Loucy (cell line): Measurements from ENCODE around the gene AMELY.
"Not testable (repeated sequence)": the region's sequence is repeated elsewhere in the genome, so short reads cannot be mapped to it uniquely, and the experiment has no call there.

ENCODE experiments used
- H2AFZ ChIP-seq: fragments of 200-600 bp; sonication (generic); 2 replicates; pipeline ENCODE4 v1.6.0; 2016; ENCODE audit warnings: antibody characterized with exemption, mild to moderate bottlenecking, low read length, moderate library complexity
- H3F3A ChIP-seq: fragments of 200-600 bp; 2 replicates; pipeline ENCODE4 v1.6.0; 2016; ENCODE audit warnings: antibody characterized with exemption, low read depth, mild to moderate bottlenecking
- H3K27me3 ChIP-seq: fragments of 200-600 bp; sonication (generic); 2 replicates; pipeline ENCODE4 v1.6.1; 2014; ENCODE audit warnings: low read length, mild to moderate bottlenecking; ENCODE audit not compliant: insufficient read depth, poor library complexity, severe bottlenecking
- H3K36me3 ChIP-seq: fragments of 200-600 bp; sonication (generic); 2 replicates; pipeline ENCODE4 v1.6.1; 2016; ENCODE audit warnings: low read length; ENCODE audit not compliant: insufficient read depth
- H3K4me1 ChIP-seq: fragments of 200-600 bp; sonication (generic); 2 replicates; pipeline ENCODE4 v1.5.1; 2014; ENCODE audit warnings: low read length, mild to moderate bottlenecking; ENCODE audit not compliant: insufficient read depth, poor library complexity, severe bottlenecking
- H3K4me2 ChIP-seq: fragments of 200-600 bp; sonication (generic); 2 replicates; pipeline ENCODE4 v1.6.0; 2014; ENCODE audit warnings: antibody characterized with exemption, low read length, low read depth, mild to moderate bottlenecking; ENCODE audit not compliant: poor library complexity, severe bottlenecking
- H3K4me3 ChIP-seq: fragments of 200-600 bp; sonication (generic); 2 replicates; pipeline ENCODE4 v1.5.1; 2014; ENCODE audit warnings: low read length, mild to moderate bottlenecking, mixed read lengths; ENCODE audit not compliant: poor library complexity, severe bottlenecking
- H3K79me2 ChIP-seq: fragments of 200-600 bp; sonication (generic); 2 replicates; pipeline ENCODE4 v1.6.1; 2014; ENCODE audit warnings: low read length; ENCODE audit not compliant: insufficient read depth
- H3K9ac ChIP-seq: fragments of 200-600 bp; sonication (generic); 2 replicates; pipeline ENCODE4 v1.6.0; 2014; ENCODE audit warnings: mild to moderate bottlenecking, low read depth, low read length, moderate library complexity; ENCODE audit not compliant: poor library complexity, severe bottlenecking
- H3K9me2 ChIP-seq: fragments of 200-600 bp; sonication (generic); replicated peaks from 2 replicates; pipeline ENCODE4 v1.6.1; 2016; ENCODE audit warnings: low read depth, low read length, mixed read lengths
- H3K9me3 ChIP-seq: fragments of 200-600 bp; sonication (generic); 2 replicates; pipeline ENCODE4 v1.6.1; 2014; ENCODE audit warnings: mild to moderate bottlenecking, antibody characterized with exemption, low read length, low read depth; ENCODE audit not compliant: insufficient read depth
- H4K20me1 ChIP-seq: fragments of 200-600 bp; sonication (generic); 2 replicates; pipeline ENCODE4 v1.6.0; 2014; ENCODE audit warnings: antibody characterized with exemption, low read length, mild to moderate bottlenecking; ENCODE audit not compliant: insufficient read depth, poor library complexity, severe bottlenecking
- EZH2phosphoT487 ChIP-seq: fragments of 200-600 bp; IDR thresholded peaks from 2 replicates; pipeline ENCODE4 v1.6.1; 2018; ENCODE audit warnings: antibody characterized with exemption, mild to moderate bottlenecking, moderate library complexity, borderline replicate concordance
- TF ChIP-seq, protein P1 (sequence below): fragments of 200-600 bp; sonication (generic); conservative IDR thresholded peaks from 2 replicates; pipeline ENCODE4 v1.5.1; 2014; ENCODE audit warnings: mild to moderate bottlenecking, antibody characterized with exemption, low read length

AMELY gene

DNA sequence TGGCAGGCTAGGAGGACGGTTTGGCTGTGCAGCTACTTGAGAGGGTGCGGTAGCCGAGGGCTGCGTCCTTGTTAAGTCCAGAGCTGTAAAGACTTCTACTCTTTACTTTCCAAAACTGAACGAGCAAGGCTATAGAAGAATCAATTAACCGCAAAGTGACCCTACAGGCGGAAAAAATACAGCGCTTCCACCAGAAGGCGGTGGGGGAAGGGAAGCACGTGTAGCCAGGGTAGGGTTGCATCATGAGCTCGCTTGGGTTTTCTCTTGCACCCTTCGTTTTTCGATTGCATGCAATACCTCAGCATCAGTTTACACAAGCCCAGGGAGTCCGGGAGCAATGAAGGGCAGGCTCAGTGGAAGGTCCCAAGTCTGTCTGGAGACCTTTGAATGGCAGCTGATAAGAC, 2.4 kb downstream of the AMELY start:
- Histone ChIP-seq H3K9me3 (no peaks in the 10 kb centered on the region), H3K36me3 (no peaks in the 10 kb centered on the region), H3K9me2 (no peaks in the 10 kb centered on the region), H4K20me1 (no peaks in the 10 kb centered on the region), H3K4me2 (no peak overlapping the region), H2AFZ (no peak overlapping the region), H3K4me3 (no peak overlapping the region), H3K9ac (no peak overlapping the region), H3F3A (no peaks in the 10 kb centered on the region), H3K79me2 (no peaks in the 10 kb centered on the region), H3K27me3 (no peaks in the 10 kb centered on the region), H3K4me1 (no peaks in the 10 kb centered on the region)
- TF ChIP-seq, protein P1, sequence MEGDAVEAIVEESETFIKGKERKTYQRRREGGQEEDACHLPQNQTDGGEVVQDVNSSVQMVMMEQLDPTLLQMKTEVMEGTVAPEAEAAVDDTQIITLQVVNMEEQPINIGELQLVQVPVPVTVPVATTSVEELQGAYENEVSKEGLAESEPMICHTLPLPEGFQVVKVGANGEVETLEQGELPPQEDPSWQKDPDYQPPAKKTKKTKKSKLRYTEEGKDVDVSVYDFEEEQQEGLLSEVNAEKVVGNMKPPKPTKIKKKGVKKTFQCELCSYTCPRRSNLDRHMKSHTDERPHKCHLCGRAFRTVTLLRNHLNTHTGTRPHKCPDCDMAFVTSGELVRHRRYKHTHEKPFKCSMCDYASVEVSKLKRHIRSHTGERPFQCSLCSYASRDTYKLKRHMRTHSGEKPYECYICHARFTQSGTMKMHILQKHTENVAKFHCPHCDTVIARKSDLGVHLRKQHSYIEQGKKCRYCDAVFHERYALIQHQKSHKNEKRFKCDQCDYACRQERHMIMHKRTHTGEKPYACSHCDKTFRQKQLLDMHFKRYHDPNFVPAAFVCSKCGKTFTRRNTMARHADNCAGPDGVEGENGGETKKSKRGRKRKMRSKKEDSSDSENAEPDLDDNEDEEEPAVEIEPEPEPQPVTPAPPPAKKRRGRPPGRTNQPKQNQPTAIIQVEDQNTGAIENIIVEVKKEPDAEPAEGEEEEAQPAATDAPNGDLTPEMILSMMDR: no peak
- TF ChIP-seq EZH2phosphoT487: no peak

DNA sequence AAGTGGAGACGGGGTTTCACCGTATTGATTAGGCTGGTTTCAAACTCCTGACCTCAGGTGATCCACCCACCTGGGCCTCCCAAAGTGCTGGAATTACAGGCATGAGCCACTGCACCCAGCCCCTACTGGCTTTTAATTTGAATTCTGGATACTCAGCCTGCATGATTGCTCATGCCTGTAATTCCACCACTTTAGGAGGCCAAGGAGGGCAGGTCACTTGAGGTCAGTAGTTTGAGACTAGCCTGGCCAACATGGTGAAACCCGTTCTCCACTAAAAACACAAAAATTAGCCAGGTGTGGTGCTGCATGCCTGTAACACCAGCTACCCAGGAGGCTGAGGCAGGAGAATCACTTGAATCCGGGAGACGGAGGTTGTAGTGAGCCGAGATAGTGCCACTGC, 3.5 kb downstream of the AMELY start:
- not testable (repeated sequence) for H3K79me2 ChIP-seq, H3F3A ChIP-seq, H3K9ac ChIP-seq, H3K27me3 ChIP-seq, H3K4me2 ChIP-seq, H3K4me3 ChIP-seq, H3K9me2 ChIP-seq, H4K20me1 ChIP-seq, H3K4me1 ChIP-seq, H3K36me3 ChIP-seq, H3K9me3 ChIP-seq, H2AFZ ChIP-seq

DNA sequence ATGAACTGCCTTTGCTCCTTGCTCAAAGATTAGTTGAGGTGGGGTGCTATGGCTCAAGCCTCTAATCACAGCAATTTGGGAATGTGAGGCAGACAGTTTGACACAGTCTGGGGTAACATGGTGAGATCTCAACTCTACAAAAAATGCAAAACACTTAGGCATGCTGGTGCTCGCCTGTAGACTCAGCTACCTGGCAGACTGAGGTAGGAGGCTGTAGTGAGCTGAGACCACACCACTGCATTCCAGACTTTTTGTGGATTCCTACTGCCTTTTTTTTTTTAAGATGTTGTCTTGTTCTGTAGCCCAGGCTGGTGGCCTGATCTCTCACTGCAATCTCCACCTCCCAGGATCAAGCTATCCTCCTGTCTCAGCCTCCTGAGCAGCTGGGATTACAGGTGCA, 4.0 kb downstream of the AMELY start:
- TF ChIP-seq EZH2phosphoT487: no peak
- TF ChIP-seq, protein P1: no peak
- H3K9ac ChIP-seq: no peak overlapping the region
- no peaks in the 10 kb centered on the region for H3K9me2 ChIP-seq
- H3K36me3 ChIP-seq: no peaks in the 10 kb centered on the region
- no peak overlapping the region for H2AFZ ChIP-seq
- H3K4me3 ChIP-seq: no peak overlapping the region
- H3K4me2 ChIP-seq: no peak overlapping the region
- H4K20me1 ChIP-seq: no peaks in the 10 kb centered on the region
- no peaks in the 10 kb centered on the region for H3K9me3 ChIP-seq
- no peaks in the 10 kb centered on the region for H3K79me2 ChIP-seq
- H3F3A ChIP-seq: no peaks in the 10 kb centered on the region
- H3K27me3 ChIP-seq: no peaks in the 10 kb centered on the region
- no peaks in the 10 kb centered on the region for H3K4me1 ChIP-seq

DNA sequence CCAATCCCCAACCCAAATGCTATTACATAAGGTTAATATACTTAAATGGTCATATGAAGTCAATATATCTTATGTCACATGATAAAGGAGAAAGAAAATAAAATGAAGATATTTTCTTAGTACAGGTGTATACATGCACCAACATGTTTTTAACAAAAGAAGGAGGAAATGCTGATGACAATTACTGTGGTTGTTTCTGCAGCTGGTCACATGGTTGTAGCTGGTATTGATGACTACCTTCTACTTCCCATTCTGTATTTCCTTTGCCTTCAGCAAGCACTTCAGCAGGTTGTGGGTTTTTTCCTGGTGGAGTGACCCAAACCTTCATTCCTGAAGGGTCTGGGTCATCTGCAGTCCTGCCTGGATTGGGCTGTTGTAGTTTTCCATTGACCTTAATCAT, 9.4 kb downstream of the AMELY start:
- H4K20me1 ChIP-seq, H3K4me2 ChIP-seq, H3K4me3 ChIP-seq, H3K9ac ChIP-seq, H3K27me3 ChIP-seq, H3K36me3 ChIP-seq, H3K9me2 ChIP-seq, H3K9me3 ChIP-seq, H2AFZ ChIP-seq, H3K4me1 ChIP-seq, H3F3A ChIP-seq, H3K79me2 ChIP-seq: not testable (repeated sequence)
